B cell (primary cell): Measurements from ENCODE around the gene GATAD2A. TPM values are rescaled to one million over a fixed set of nuclear protein-coding genes. Genes with fewer than 3 reads are reported as not detected.

ENCODE experiments used
- ATAC-seq: fragments of 200-7000 bp; cut with Tn5 transposase; one replicate; pipeline ENCODE4 v1.10.0; 2021; ENCODE audit warnings: low read depth, mild to moderate bottlenecking, moderate number of reproducible peaks, moderate library complexity
- CTCF ChIA-PET: fragments of 350-600 bp; sonication (Branson Sonifier 250); formaldehyde crosslinking; loops from one replicate; lab custom pipeline; 2021; ENCODE audit warnings: antibody characterized with exemption, inconsistent platforms; lab: Charles Lee
- POLR2A ChIA-PET: fragments of 350-600 bp; sonication (Branson Sonifier 250); formaldehyde crosslinking; loops from one replicate; lab custom pipeline; 2021; ENCODE audit warnings: antibody characterized with exemption; lab: Charles Lee
- DNase-seq: peaks from one replicate; pipeline ENCODE4 v3.0.0; 2013
- H2AFZ ChIP-seq: 2 replicates; pipeline ENCODE4 v1.6.1; 2012; ENCODE audit warnings: mild to moderate bottlenecking, low read depth, low read length; ENCODE audit not compliant: insufficient read depth, poor library complexity, severe bottlenecking
- H3K27ac ChIP-seq, 2 donors: 1 replicate in 1 of 2; 2 replicates in 1 of 2; pipeline ENCODE4 v1.5.1; 2012 to 2013; ENCODE audit warnings: low read length in 2 of 2, mild to moderate bottlenecking in 2 of 2, moderate library complexity in 1 of 2
- H3K27me3 ChIP-seq, 4 experiments: fragments of 200-600 bp in 1 of 4; sonication (generic) in 1 of 4; replicated peaks in 1 of 4; 1 replicate in 2 of 4; 2 replicates in 2 of 4; pipeline versions ENCODE4 v1.6.1 to v1.7.0; 2013 to 2016; ENCODE audit warnings: low read length in 3 of 4, mild to moderate bottlenecking in 2 of 4, mixed read lengths in 1 of 4, moderate library complexity in 1 of 4; ENCODE audit not compliant: insufficient read depth in 4 of 4, control insufficient read depth in 3 of 4; ENCODE audit errors: control extremely low read depth in 1 of 4
- H3K36me3 ChIP-seq, 2 experiments: replicated peaks in 1 of 2; 1 replicate in 1 of 2; 2 replicates in 1 of 2; pipeline versions ENCODE4 v1.6.1 to v1.7.1; 2013; ENCODE audit warnings: low read length in 1 of 2; ENCODE audit not compliant: insufficient read depth in 2 of 2, control insufficient read depth in 1 of 2; ENCODE audit errors: control extremely low read depth in 1 of 2, extremely low read depth in 1 of 2
- H3K4me1 ChIP-seq, 2 donors: fragments of 200-600 bp in 1 of 2; sonication (generic) in 1 of 2; 1 replicate in 1 of 2; 2 replicates in 1 of 2; pipeline versions ENCODE4 v1.5.1 to v1.6.1; 2013 to 2017; ENCODE audit warnings: low read length in 2 of 2; ENCODE audit not compliant: control insufficient read depth in 2 of 2, insufficient read depth in 2 of 2
- H3K4me2 ChIP-seq: replicated peaks from 2 replicates; pipeline ENCODE3; 2012; ENCODE audit warnings: mild to moderate bottlenecking, low read depth, low read length; ENCODE audit not compliant: poor library complexity, severe bottlenecking
- H3K4me3 ChIP-seq, 5 experiments: fragments of 200-600 bp in 1 of 5; sonication (generic) in 1 of 5; 1 replicate in 3 of 5; 2 replicates in 2 of 5; pipeline versions ENCODE4 v1.5.1 to v1.7.0; 2011 to 2016; ENCODE audit warnings: low read length in 4 of 5, mild to moderate bottlenecking in 4 of 5, low read depth in 2 of 5, control low read depth in 1 of 5, moderate library complexity in 1 of 5; ENCODE audit not compliant: insufficient read depth in 1 of 5; ENCODE audit errors: control extremely low read depth in 1 of 5, extremely low read depth in 1 of 5
- H3K79me2 ChIP-seq: fragments of 200-600 bp; sonication (generic); one replicate; pipeline ENCODE4 v1.6.0; 2016; ENCODE audit warnings: low read length; ENCODE audit not compliant: control insufficient read depth, insufficient read depth
- H3K9ac ChIP-seq: fragments of 200-600 bp; sonication (generic); 2 replicates; pipeline ENCODE4 v1.6.1; 2017; ENCODE audit warnings: mild to moderate bottlenecking, low read length, moderate library complexity
- H3K9me3 ChIP-seq, 3 donors: one replicate each; pipeline versions ENCODE4 v1.6.1 to v1.7.1; 2013; ENCODE audit warnings: low read length in 2 of 3; ENCODE audit not compliant: control insufficient read depth in 2 of 3, insufficient read depth in 1 of 3; ENCODE audit errors: control extremely low read depth in 1 of 3
- H4K20me1 ChIP-seq: 2 replicates; pipeline ENCODE4 v1.6.0; 2012; ENCODE audit warnings: mild to moderate bottlenecking, low read length; ENCODE audit not compliant: insufficient read depth, control insufficient read depth, poor library complexity, severe bottlenecking
- H3K27ac Mint-ChIP-seq: one replicate; pipeline ENCODE4 v1.8.0; 2021; ENCODE audit warnings: mixed read lengths
- H3K27me3 Mint-ChIP-seq: one replicate; pipeline ENCODE4 v1.8.0; 2021; ENCODE audit warnings: mixed read lengths
- H3K4me1 Mint-ChIP-seq: one replicate; pipeline ENCODE4 v1.8.0; 2021; ENCODE audit warnings: mixed read lengths
- H3K4me3 Mint-ChIP-seq: one replicate; pipeline ENCODE4 v1.8.0; 2021; ENCODE audit warnings: mixed read lengths
- H3K9me3 Mint-ChIP-seq: one replicate; pipeline ENCODE4 v1.8.0; 2022; ENCODE audit warnings: mixed read lengths; ENCODE audit not compliant: insufficient read depth
- CTCF ChIP-seq: fragments of 200-600 bp; IDR thresholded peaks from one replicate; pipeline ENCODE4 v1.8.0; 2022; ENCODE audit warnings: antibody characterized with exemption, mild to moderate bottlenecking
- EZH2 ChIP-seq: IDR thresholded peaks from 2 replicates; pipeline ENCODE4 v1.6.1; 2012; ENCODE audit warnings: borderline replicate concordance, low read depth, mild to moderate bottlenecking, moderate library complexity, low read length; ENCODE audit not compliant: insufficient read depth, poor library complexity, severe bottlenecking
- WGBS: methylation state at CpG from one replicate; pipeline ENCODE4 v1.1.5; 2013; ENCODE audit warnings: missing lambda C conversion rate; ENCODE audit not compliant: insufficient coverage; 5-methylcytosine and 5-hydroxymethylcytosine counted together
- intact Hi-C: fragments of 100-400 bp; cut with micrococcal nuclease; formaldehyde crosslinking; loops from one replicate; pipeline ENCODE4 v1.10.0; 2022
- polyA plus RNA-seq: library from polyadenylated mRNA; depleted of rRNA; stranded (reverse); fragments of >200 nt; gene quantifications from 2 replicates; pipeline ENCODE4 v1.2.3, GENCODE V29; 2012
- total RNA-seq, 2 donors: library from RNA; stranded (reverse); fragments of 120-200 nt in 1 of 2; gene quantifications; 1 replicate in 1 of 2; 2 replicates in 1 of 2; pipeline versions ENCODE4 v1.2.3 to v1.2.4, GENCODE V29; 2013 to 2022

The GATAD2A gene
- total and polyA plus RNA-seq, 2 donors (not counting 1 experiment from before 2014, with no cell fraction given), result 28.8 to 76.3 TPM

GRCh38 chr19:19405971-19406877 lies 749 bp downstream of the GATAD2A start:
- Histone ChIP-seq H3K9ac (peak overlapping the region; percentile 69), H3K27ac (peak overlapping the region; percentile 35 to 77), H3K4me1 (peaks cover 32 to 47% of the 10 kb centered on the region in 2 donors), H2AFZ (peak overlapping the region; percentile 62), H4K20me1 (peaks cover 44% of the 10 kb centered on the region), H3K4me2 (peak overlapping the region; percentile 88), H3K79me2 (peaks cover 72% of the 10 kb centered on the region), H3K27me3 (no peaks in the 10 kb centered on the region), H3K4me3 (peak overlapping the region; percentile 55 to 86 (median 70)), H3K9me3 (peaks cover 0 to 3% (median 0%) of the 10 kb centered on the region in 3 donors), H3K36me3 (no peaks in the 10 kb centered on the region)
- Mint-ChIP-seq H3K9me3 (no peaks in the 10 kb centered on the region), H3K4me3 (peak overlapping the region; percentile 84), H3K27me3 (no peaks in the 10 kb centered on the region), H3K4me1 (peaks cover 49% of the 10 kb centered on the region), H3K27ac (peak overlapping the region; percentile 92)
- DNase-seq (peak; percentile 63), ATAC-seq (no peak)
- intact Hi-C loops, result loop anchor here (1.0 to 5.0 kb wide), 11 partner anchors 21 to 257 kb away; partner anchors contain the start of genes ATP13A1, BORCS8, MAU2 and NDUFA13
- no peak for TF ChIP-seq CTCF
- no peak for TF ChIP-seq EZH2
- CTCF ChIA-PET, result interaction anchor here (0.9 to 8.4 kb wide), 17 partner anchors 9 to 126 kb away, joined by 3 to 91 read pairs (median 4); no protein-coding TSS in a partner anchor
- POLR2A ChIA-PET, result interaction anchor here (0.9 to 2.8 kb wide), 9 partner anchors 10 to 110 kb away, joined by 3 to 45 read pairs (median 4); no protein-coding TSS in a partner anchor
- WGBS, result under 1% methylated on average over 87 of the region's 87 CpGs
